ENCODE results near the gene LSMEM2. TPM values are rescaled to one million over a fixed set of nuclear protein-coding genes. Genes with fewer than 3 reads are reported as not detected.
A peak's percentile ranks its signal among the peaks of the same experiment; 100 is the strongest.

LSMEM2 gene
- total RNA-seq, 1 experiment from 2014 or later = not detected

- DNase-seq (ENCODE audit: low read depth) = no peak
Observed at GRCh38 chr3:50322115-50322385, 43.2 kb downstream of the LSMEM2 start.

- DNase-seq (ENCODE audit: low read depth) = no peak
Observed at GRCh38 chr3:50322386-50323091, 43.7 kb downstream of the LSMEM2 start, which contains the start of gene HYAL2. Gene HYAL2 (minus strand): TSS chr3:50322745. CDS start chr3:50320489, 2,256 bp downstream.

GRCh38 chr3:50323092-50323600, 44.3 kb downstream of the LSMEM2 start:
- no peak for DNase-seq (ENCODE audit: low read depth)

GRCh38 chr3:50323614-50324199, 44.8 kb downstream of the LSMEM2 start:
- DNase-seq (ENCODE audit: low read depth) = no peak

GRCh38 chr3:50324351-50325112, 45.6 kb downstream of the LSMEM2 start:
- peak; percentile 69 for DNase-seq (ENCODE audit: low read depth)

GRCh38 chr3:50325113-50325480, 46.2 kb downstream of the LSMEM2 start:
- no peak for DNase-seq (ENCODE audit: low read depth)

GRCh38 chr3:50325497-50326181, 46.8 kb downstream of the LSMEM2 start:
- DNase-seq (ENCODE audit: low read depth) = no peak

GRCh38 chr3:50326182-50326541, 47.3 kb downstream of the LSMEM2 start:
- DNase-seq (ENCODE audit: low read depth) = no peak

GRCh38 chr3:50327129-50327528, 48.2 kb downstream of the LSMEM2 start:
- no peak for DNase-seq (ENCODE audit: low read depth)

GRCh38 chr3:50327943-50328691, 49.2 kb downstream of the LSMEM2 start, which contains the start of gene TUSC2:
Gene TUSC2 (minus strand): TSS chr3:50328223. CDS start chr3:50328099, 124 bp downstream.
- DNase-seq (ENCODE audit: low read depth) = peak; percentile 96

- DNase-seq (ENCODE audit: low read depth) = no peak
Observed at GRCh38 chr3:50330330-50330729, 51.4 kb downstream of the LSMEM2 start.

- DNase-seq (ENCODE audit: low read depth) = no peak
Observed at GRCh38 chr3:50331364-50331907, 52.5 kb downstream of the LSMEM2 start.

GRCh38 chr3:50333744-50334328, 54.9 kb downstream of the LSMEM2 start:
- no peak for DNase-seq (ENCODE audit: low read depth)

GRCh38 chr3:50334339-50335075, 55.6 kb downstream of the LSMEM2 start:
- DNase-seq (ENCODE audit: low read depth) = no peak

- DNase-seq (ENCODE audit: low read depth) = peak; percentile 32
Observed at GRCh38 chr3:50336452-50337174, 57.7 kb downstream of the LSMEM2 start.

GRCh38 chr3:50337175-50337861, 58.4 kb downstream of the LSMEM2 start:
- peak; percentile 98 for DNase-seq (ENCODE audit: low read depth)
